HG03439 (cell line): ENCODE results near the gene GLI3.

Experiments used
- ATAC-seq: cut with Tn5 transposase; IDR thresholded peaks from one replicate; pipeline ENCODE4 v1.9.1; 2021; ENCODE audit warnings: mild to moderate bottlenecking, moderate library complexity; ENCODE audit not compliant: unreplicated experiment

GLI3 gene

DNA sequence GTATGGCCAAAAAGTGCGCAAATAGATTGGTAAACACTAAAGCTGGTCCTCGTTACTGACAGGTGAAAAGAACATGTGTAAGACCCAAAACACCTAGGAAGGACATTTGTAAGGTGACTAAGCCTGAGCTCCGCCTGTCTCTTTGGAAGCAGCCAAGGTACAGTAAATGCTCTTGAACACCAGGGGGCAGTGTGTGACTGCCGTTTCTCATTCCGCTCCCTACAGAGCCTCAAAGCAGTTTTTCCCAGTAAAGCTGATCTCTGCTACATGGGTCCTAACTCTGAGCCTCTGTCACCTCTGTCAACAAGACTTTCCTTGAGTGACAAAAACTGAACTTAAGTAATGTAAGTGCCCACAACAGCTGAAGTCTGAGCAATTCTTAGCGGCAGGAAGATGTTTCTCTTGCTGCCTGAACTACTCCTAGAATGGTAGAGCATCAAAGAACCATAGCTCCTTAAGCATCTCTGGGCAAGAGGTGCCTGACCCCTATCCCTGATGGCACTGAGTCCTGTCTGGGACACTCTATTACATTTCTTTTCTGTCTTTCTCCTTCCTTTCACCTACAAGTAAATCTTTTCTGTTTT, 296.2 kb downstream of the GLI3 start:
- ATAC-seq, result peak; percentile 80

DNA sequence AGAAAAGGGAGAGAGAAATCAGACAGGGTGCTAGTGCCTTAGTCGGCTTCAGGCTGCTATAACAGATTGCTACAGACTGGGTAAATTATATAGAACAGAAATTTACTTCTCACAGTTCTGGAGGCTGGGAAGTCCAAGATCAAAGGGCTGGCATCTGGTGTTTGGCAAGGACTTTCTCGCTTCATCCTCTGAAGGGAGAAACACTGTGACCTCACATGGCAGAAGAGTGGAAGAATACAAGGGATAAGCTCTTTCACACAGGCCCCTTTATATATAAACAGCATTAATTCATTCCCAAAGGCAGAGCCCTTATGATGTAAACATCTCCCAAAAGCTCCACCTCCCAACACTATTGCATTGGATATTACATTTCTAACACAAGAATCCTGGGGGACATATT, 298.6 kb downstream of the GLI3 start:
- ATAC-seq, result no peak

DNA sequence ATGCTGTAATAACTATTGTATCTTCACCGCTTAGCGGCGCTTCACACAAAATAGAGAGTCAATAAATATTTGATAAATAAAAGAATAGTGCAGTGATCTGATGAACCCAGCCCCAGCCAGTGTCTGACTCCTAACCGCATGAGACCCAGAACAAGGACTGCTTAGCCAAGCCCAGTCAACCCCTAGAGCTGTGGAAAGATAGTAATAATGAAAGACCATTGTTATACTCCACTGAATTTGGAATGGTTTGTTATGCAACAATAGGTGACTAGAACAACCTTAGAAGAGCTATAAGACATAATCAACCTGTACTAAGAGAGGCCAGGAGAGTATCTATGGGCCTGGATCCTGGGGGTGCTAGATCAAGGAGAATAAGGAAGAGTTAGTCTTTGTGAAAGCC, 303.6 kb downstream of the GLI3 start:
- ATAC-seq, result no peak

DNA sequence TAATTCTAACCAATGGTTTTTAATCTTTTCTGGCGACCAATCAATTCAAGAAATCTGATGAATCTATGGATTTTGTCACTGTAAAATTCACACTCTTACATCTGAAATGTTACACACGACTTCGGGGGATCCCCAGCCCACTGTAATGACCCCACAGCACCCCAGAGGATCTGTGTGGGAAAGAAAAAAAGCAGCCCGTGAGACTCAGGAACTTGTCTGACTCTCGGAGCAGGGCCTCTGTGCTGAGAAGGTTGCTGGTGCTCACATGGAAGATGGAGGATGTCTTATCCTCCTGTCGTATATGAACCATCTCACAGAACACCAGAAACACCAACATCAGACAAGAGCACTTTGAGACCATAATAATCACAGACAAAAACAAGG, 305.8 kb downstream of the GLI3 start:
- ATAC-seq, result no peak

DNA sequence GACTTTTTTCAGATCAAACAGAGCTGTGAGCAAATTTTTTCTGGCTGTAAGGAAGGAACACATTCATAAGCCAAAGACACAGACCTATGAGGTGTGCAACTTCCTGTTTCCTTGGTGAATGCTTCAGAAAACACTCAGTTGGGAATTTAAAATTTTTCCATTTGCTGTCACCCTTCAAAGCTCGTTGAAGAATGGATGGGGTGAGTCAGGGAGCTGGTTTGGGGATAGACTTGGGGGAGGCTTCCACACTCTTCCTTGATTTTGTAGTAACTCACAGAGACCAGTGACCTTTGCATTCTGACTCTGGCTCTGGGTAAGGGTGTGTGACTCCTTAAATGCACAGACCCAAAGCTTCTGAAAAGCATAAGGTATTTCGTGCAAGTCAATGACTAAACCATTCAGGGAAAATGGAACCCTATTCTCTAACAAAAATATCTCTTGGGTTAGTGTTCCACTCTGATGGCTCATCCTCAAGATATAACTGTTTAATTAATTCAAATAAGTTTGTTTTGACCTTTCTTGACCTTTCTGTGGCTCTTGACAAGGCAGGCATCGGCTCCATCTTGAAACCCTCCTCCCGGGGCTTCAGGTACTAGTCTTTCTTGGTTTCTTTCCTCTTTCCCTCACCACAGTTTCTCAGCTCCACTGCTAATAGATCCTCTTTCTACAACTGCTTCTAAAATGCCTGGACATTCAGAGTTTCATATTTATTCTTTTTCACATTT, 306.3 kb downstream of the GLI3 start:
- ATAC-seq, result no peak

DNA sequence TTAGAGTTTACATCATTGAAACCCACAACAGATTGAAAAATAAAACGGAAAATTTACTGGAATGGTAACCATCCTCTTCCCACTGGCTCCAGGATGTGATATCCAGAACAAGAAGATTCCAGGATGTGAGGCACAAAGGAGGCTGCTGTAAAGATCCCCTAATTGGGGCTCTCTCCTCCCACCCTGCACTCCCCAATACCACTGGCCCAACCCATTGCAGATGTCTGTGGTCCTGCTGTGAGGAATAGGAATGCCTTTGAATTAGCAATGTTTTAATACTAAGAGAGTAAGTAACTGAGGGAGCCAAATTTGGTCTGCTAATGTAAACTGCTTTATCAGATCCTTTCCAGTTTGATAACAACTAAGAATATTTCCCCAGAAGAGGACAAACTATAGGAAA, 308.2 kb downstream of the GLI3 start:
- no peak for ATAC-seq

DNA sequence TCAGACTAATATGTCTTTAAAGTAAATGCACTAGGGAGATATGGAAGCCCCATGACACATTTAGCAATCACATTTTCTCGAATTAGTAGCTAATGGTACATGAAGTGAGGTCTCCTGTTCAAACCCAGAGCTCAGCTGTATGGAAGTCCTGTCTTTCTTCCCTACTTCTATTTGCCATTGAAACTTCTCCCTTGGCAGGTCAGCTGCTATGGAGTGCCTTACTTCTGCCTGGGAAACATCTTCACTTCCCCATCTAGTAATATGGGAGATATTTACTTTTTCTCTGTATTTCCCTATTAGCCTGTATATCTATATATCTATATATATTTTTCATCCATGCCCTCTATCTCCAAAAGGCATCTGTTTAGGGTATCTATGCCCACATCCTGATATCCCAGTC, 308.8 kb downstream of the GLI3 start:
- no peak for ATAC-seq

DNA sequence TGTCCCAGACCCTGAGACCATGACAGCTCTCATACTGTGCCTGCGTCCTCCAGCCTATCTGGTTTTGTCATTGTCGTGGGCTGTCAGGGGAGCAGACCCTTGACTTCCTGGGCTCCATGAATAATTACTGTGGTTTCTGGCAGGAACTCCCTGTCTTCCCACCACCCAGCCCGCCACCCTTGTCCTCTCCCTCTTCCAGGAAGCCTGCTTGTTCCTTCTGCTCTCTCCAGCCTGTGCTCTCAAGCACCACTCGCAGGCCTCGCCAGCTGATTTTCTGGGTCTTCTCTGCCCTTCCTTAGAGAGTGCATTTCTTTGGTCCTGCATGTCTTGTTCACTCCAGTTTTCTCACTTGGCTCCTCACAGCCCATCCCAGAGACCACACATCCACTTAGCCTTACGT, 309.6 kb downstream of the GLI3 start:
- ATAC-seq, result no peak

DNA sequence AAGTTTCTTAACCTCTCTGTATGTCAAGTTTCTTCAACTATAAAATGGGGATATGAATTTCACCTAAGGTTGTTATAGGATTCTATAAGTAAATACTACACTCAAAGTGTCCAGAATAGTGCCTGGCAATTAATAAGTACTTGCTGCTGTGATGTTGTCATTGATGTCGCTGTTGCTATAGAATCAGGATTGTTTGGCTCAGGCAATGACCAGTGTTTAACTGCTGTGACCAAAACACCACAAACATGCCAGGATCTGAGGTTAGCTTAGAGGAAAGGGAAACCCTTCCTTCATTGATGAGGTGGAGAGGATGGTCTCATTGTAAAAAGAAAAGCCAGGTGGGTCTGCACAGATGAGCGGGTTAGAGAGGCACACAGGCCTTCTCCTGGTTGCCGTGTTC, 311.1 kb downstream of the GLI3 start:
- ATAC-seq, result no peak

DNA sequence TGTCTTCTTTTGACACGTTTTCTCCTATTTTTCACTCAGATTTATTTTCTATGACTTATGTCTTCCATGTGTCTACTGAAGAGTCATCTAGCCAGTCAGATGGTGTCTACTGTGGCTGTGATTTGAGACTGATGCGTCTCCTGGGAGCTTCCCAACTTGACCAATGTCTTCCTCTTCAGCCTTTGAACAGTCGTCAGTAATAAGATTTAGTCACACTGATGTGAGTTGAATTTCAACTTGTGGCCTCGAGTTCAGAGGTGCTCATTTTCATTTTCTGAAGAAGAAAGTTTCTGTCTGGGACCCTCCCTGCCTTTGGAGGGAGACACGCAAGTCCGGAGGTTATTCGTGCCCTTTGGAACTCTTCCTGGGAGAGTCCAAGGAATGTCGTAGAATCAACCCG, 312.2 kb downstream of the GLI3 start:
- no peak for ATAC-seq

DNA sequence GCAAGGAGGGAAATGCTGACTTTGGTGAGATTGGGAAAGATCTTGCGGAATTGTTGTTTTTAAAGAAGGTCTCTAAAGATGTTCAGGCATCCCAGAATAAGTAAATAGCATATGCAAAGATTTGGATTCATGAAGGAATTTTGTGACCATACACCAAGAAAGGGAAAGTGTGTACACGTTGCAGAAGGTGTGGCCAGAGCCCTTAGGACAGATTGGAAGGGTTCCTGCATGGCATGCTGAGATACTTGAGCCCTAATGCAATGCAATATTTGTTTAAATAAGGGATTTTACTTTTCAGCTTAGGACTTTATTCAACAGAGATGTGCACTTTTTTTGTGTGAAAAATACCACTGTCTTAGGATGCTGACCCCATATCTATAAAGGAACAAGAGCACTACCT, 314.6 kb downstream of the GLI3 start:
- no peak for ATAC-seq

DNA sequence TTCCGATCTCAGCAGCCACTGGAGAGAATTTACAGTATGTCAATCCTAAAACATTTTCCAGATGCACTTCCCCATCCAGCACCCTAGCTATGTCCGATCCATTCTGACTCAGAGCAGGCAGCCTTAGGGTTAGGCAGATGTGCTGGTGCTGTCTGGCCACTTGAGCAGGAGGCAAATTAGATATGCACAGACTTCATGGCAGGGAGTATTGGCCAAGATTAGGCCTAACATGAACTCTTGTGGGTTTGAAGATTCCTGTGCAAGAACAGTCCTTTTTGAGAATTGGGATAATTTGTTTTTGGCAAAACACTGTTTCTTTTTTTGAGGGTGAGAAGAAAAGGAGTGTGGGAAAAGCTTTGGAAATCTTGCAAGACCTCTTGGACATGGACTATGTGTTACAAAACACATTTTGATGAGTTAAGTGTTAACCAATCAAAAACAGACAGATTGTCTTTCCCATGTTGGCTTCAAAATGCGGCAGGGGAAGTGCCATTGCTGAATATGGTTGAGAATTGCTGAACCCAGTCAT, 315.5 kb downstream of the GLI3 start:
- no peak for ATAC-seq

DNA sequence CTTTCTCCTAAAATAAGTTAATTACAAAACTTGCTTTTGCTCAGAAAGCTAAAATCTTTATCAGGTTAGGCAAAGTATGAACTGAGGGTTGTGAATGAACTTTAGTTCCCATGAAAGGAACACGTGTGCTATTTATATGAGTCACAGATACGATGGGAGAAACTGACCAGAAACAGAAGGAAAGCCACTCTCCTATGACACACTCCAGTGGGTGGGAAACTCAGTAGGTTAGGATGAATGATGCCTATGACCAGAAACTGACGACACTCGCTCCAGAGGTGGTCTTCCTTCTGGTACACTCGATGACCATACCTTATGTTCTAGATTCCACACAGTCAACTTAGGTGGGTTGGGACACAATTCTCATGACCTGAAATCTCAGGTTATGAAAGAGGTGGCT, 318.4 kb downstream of the GLI3 start:
- no peak for ATAC-seq

DNA sequence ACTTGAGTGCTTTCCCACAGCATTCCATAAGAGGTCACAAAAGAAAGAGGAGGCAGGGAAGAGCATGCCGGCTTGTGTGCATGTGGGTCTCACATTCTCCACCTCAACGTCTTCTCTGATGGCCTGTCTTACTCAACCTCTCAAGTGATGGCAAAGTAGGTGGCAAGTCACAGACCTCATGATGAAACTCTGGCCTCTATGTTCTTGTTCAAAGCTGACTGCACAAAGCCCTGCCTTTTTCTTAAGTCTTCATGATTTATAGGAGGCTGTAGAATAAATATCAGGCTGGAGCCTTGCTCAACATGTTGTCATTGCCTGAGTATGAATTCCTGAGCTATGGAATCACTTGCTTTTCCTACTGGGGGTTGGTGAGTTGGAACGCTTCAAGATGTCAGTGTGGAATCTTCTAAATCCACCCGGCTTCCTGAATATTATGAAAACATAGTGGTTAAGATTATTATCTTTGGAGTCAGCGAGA, 320.5 kb downstream of the GLI3 start:
- no peak for ATAC-seq

DNA sequence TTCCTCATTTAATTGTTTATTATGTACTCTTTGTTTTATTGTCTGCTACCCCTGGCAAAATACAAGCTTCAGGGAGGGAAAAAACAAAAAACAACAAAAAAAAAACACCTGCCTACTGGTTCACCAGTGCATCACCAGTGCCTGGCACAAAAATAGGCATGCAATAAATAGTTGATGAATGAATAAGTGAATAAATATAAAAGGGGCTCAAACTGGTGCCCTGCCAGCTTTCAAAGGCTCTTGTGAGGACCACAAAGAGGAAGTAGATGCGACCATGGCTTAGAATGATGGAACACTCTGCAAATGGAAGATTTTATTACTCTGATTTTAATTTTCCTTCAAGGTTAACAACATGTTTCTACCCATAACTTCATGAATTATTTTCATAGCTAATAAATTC, 321.1 kb downstream of the GLI3 start:
- no peak for ATAC-seq

DNA sequence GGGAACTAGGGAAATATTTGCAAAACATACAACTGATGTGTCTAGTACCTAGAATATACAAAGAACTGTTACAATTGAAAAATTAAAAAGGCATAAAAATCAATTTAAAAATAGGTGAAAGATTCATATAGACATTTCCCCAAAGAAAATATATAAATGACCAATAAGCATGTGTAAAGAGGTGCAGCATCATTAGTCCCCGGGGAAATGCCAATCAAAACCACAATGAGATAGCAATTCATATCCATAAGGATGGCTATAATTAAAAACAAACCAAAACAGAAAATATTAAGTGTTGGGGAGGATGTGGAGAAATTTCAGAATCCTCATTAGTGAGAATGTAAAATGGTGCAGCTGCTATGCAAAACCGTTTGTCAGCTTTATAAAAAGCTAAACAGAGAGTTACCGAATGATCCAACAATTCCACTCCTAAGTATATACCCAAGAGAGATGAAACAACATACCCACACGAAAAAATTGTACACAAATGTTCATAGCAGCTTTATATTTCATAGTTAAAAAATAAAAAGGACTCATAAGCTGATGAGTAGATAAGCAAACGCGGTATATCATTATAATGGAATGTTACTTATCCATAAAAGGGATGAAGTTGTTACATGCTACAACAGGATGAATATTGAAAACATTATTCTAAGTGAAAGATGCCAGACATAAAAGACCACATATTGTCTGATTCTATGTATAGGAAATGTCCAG, 324.0 kb downstream of the GLI3 start:
- no peak for ATAC-seq

DNA sequence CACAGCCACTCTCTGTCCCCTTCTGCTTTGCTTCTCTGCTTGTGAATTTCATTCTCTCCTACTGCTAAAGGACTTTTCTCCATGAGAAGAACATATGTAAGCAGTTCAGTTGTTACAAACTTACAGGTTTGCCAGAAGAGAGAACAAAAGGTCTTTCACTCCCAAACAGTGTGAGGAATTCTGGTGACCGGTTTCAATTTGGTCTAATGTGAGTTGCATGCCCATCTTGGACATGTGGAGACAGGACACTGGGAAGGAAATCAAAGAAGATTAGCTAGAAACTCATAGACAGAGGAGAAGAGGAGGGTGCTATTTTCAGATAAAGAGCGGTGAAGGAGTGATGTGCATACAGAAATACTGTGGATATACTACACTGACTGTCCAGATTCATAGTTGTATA, 324.6 kb downstream of the GLI3 start:
- no peak for ATAC-seq

DNA sequence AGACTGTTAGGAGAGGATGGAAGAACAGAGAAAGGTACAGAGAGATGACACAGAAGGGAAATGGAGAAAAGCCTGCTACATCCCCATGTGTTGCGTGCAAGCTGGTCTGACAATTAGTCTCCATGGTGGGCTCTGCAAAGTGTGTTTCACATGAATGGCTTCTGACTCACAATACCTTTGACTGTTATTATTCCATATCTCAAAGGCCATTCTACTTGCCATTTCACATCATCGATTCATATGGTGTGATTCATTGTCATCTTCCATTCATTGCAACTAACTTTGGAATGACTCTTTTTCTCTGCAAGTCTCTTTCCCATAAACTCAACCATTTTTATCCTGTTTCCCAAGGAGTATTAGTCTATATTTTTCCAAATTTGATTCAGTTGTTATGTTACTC, 325.2 kb downstream of the GLI3 start:
- no peak for ATAC-seq
